GM18873 (cell line): ENCODE measurements around the gene COQ6.
"Not testable (repeated sequence)": the region's sequence is repeated elsewhere in the genome, so short reads cannot be mapped to it uniquely, and the experiment has no call there.

Source experiments
- ATAC-seq: cut with Tn5 transposase; IDR thresholded peaks from one replicate; pipeline ENCODE4 v1.9.1; 2021; ENCODE audit warnings: mild to moderate bottlenecking, moderate library complexity, moderate number of reproducible peaks; ENCODE audit not compliant: unreplicated experiment, low FRiP score

Gene COQ6

DNA sequence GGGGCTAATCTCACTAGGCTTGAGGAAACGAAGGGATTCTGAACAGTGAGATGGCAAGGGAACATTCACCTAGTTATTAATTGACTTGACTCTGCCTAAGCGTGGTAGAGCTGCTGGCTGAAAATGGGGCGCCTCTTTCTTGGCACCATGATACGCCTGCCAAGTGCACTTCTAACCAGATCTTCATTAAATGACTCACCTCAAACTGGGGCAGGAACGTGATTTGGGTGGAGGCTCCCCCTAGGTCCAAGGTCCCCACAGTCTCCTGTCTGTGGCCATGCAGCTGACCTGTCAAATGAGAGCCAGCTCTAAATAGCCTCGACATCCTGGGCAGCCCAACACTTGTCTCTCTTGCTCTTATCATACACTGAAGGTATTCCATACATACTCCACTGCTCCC, 26.0 kb downstream of the COQ6 start:
- ATAC-seq, result no peak

DNA sequence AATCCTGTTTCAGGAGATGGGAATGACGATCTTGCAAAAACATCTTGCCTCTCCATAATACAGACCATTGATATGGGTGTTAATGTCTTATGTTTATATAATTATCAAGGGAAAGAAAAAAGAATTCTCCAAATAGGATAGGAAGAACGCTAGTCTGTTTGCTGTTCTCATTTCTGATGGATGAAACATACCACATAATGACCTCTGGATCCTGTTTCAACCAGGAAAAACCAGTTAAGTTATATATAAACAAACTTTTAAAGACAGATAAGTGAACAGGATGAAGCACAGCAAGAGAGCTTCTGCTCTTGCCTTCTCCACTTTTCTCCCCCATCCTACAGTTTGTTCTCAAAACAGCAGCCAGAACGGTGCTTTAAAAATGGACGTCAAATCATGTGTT, 27.8 kb downstream of the COQ6 start:
- no peak for ATAC-seq

DNA sequence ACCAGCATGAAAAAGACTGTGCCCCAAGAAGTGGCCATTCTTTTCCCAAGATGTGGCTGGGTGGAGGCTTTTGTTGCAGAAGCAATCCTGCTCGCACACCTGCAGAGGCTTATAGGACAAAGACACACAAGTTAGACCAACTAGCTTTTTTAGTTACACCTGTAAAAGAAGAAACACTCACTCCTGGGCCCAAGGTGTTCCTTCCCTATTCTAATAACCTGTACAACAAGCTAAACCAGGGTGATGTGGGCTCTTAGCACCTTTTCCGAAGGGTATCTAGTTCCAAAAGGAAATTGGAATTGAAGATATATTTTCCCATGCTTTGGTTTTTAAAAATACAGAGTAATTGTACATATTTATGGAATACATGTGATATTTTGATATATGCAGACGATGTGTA, 38.0 kb downstream of the COQ6 start:
- no peak for ATAC-seq

DNA sequence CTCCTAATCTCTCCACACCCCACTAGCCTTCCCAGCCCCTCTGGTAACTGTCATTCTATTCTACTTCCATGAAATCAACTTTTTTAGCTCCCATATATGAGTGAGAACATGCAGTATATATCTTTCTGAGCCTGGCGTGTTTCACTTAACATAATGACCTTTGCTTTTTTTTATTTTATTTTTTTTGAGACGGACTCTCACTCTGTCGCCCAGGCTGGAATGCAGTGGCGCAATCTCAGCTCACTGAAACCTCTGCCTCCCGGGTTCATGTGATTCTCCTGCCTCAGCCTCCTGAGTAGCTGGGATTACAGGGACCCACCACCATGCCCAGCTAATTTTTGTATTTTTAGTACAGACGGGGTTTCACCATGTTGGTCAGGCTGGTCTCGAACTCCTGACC, 38.6 kb downstream of the COQ6 start:
- ATAC-seq, result not testable (repeated sequence)

DNA sequence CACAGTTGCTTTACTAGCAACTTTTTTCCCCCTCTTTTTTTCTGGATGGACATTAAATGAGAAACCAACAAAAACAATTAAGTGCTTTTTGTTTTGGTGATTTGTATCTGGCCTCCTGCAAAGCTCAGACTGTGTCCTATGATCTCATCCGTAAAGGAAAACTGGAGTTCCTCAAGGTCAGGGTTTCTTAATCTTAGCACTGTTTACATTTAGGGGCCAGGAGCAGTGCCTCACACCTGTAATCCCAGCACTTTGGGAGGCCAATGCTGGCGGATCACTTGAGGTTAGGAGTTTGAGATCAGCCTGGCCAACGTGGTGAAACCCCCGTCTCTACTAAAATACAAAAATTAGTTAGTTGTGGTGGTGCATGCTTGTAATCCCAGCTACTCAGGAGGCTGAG, 41.0 kb downstream of the COQ6 start:
- ATAC-seq, result no peak

DNA sequence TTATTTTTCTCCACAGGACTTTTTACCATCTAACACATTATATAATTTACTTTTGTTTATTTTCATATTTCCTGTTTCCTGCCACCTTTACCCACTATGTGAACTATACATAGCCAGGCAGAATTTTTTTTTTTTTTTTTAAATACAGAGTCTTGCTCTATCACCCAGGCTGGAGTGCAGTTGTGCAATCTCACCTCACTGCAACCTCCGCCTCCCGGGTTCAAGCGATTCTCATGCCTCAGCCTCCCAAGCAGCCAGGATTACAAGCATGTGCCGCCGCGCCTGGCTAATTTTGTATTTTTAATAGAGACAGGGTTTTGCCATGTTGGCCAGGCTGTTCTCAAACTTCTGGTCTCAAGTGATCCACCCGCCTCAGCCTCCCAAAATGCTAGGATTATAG, 44.8 kb downstream of the COQ6 start:
- ATAC-seq, result not testable (repeated sequence)

DNA sequence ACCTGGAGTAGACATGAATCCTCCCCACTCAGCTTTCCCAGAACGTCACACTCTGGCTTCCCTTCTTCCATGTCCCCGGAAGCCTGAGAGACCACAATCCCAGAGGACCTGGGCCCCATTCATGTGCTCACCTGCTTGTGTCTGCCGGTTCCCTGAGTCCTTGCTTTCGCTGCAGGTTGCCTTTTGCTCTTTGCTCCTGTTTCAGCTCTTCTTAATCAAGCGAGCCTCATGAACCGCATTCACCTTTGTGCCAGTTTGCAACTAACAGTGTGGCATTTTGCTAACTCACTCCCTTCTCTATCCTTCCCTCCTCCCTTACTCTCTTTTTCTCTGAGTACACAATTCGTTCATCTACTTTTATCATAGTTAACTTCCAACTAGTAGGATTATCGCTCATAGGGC, 45.9 kb downstream of the COQ6 start:
- ATAC-seq, result no peak

DNA sequence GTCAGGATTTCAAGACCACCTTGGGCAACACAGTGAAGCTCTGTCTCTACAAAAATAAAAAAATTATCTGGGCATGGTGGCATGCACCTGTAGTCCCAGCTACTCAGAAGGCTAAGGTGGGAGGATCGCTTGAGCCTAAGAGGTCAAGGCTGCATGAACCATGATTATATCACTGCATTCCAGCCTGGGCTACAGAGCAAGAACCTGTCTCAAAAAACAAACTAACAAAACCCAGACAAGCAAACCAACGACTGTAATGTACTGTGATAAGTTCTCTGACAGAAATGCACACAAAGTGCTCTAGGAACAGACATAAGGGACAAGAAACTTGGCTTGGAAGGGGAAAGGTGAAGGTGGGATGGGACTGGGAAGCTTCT, 46.6 kb downstream of the COQ6 start:
- no peak for ATAC-seq

DNA sequence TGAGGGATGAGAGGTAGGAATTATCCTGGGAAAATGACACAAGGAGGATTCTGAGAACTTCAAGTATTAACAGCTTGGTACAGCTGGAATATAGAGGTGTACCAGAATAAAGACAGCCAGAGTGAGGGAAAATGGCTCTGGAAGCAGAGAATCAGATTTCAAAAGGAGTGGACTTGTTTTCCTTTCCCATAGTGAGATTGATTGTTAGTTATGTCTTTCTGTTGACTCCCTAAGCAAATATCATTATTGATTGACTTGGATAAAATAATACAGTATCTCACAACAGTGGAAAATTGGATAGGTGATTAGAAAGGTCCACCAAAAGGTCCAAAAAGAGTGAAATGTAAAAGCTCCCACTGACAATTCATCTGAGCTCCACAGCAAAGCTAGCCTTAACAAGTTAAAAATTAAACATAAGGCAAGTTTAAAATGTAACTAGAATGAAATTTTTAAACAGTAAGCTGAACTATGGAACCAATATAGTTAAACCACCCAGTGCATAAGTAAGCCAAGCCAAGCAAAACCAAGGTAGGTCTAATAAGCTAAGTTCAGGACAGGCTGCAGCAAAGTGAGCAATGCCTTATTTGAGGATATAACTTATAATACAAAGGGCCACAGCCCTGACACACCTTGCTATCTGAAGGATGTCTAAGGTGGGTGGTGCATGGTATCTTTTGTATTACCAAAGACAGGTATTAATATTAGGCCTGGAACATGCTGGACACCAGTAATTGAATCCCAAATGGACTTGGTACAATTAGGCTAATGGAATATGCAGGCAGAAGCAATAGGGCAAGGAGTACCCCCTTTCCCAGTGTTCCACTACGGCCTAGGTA, 47.2 kb downstream of the COQ6 start:
- no peak for ATAC-seq

DNA sequence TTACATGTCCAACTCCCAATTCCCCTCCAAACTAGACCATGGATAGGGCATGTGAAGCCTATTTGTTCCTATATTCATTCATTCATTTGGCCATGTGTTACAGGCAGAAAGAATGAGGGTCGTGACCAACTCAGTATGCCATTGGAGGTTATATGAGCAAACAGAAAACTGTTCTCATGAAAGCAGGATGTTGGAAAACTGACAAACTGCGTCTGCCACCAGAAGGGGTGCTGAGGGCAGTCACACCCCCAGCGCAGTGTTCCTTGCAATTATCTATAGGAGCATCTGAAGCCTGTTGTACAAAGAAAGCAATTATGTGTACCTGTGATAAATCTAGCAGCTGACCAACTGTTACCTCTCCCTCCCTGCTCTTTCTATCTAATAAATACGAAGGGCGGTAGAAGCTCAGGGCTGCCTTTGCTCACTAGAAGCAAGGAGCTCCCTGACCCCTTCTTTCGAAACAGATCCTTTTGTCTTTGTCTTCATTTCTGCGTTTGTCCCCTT, 47.9 kb downstream of the COQ6 start:
- ATAC-seq, result no peak

DNA sequence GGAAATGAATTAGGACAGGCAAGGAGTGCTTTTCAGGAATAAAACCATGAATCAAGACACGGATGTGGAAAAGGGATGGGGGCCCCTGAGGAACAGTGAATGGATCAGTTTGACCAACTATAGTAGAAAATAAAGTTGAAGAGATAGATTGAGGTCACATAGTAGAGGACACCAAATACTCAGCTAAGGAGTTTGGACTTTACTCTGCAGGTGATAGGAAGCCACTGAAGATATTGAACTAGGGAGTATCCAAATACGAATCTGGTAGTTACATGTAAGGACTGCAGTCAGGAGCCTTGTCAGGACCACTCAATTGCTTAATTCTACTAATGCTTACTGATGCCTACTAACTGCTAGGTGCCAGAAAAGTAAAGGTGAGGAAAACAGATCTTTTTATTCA, 48.6 kb downstream of the COQ6 start:
- no peak for ATAC-seq

DNA sequence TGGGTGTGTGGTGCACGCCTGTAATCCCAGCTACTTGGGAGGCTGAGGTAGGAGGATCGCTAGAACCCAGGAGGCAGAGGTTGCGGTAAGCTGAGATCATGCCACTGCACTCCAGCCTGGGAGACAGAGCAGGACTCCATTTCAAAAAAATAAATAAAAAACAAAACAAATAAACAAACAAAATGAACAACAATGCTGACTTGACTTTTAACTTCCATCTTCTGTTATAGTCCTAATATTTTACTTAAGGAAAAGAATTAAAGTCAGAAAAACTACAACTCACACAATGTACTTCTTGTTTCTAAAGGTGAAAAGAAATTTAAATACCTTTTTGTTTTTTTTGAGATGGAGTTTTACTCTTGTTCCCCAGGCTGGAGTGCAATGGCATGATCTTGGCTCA, 55.6 kb downstream of the COQ6 start:
- not testable (repeated sequence) for ATAC-seq

DNA sequence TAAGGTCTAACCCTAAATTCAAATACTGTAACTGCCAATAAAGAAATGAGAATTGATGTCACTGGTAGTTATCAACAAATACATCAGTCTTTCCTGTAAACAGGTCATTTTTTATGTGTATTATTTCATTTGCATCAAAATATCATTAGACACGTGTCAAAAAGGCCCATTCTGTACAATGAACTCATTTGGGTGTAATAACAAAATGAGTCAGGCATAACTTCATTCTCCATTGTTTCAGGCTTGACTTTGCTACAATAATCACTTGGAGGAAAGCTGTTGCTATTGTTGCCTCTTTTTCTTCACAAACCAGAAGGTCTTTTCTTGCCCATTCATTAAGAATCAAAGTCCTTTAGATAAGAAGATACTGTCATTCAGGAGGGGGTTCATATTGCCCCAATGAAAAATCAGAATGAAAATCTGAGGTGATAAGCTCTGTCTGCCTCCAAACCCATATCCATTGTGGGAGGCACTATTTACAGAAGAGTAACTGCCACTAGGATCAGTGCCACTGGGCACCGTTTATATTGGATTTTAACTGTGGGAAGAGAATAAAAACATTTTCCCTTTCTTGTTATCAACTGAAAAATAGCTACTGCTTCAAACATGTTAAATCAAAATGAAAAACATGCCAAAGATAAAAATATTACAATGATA, 58.9 kb downstream of the COQ6 start:
- no peak for ATAC-seq
